H1 (cell line): Measurements from ENCODE around the gene CRYAB. TPM values are rescaled to one million over a fixed set of nuclear protein-coding genes. Genes with fewer than 3 reads are reported as not detected.

Experiments
- CBX8 ChIP-seq: fragments of 300-800, 300-1000 bp; sonication (generic); IDR thresholded peaks from 2 replicates; pipeline ENCODE4 v1.7.1; 2016; ENCODE audit warnings: low read depth, low read length, borderline replicate concordance
- polyA plus RNA-seq, 7 experiments: library from polyadenylated mRNA; depleted of rRNA in 3 of 7; stranded (reverse) in 5 of 7; unstranded in 2 of 7; fragments of >200 nt in 5 of 7; fragments of 200-250 nt in 2 of 7; gene quantifications; 1 replicate in 5 of 7; 2 replicates in 1 of 7; 4 replicates in 1 of 7; pipeline versions ENCODE4 v1.2.1 to v1.2.3, GENCODE V29; 2011 to 2013; ENCODE audit warnings: missing spikeins in 2 of 7, mixed read lengths in 2 of 7
- total RNA-seq: library from RNA; stranded (reverse); fragmentation: NEBNext Ultra II Directional; extraction: Animal tissue kit (Norgen Biotek cat#: 25700); gene quantifications from 2 replicates; pipeline ENCODE4 v1.2.1, GENCODE V29; 2021

Gene CRYAB
- total and polyA plus RNA-seq, 2 of the 8 experiments (the other 6 are each of a cell fraction or from before 2014, with no cell fraction given), result 1.9 to 2.0 TPM

DNA sequence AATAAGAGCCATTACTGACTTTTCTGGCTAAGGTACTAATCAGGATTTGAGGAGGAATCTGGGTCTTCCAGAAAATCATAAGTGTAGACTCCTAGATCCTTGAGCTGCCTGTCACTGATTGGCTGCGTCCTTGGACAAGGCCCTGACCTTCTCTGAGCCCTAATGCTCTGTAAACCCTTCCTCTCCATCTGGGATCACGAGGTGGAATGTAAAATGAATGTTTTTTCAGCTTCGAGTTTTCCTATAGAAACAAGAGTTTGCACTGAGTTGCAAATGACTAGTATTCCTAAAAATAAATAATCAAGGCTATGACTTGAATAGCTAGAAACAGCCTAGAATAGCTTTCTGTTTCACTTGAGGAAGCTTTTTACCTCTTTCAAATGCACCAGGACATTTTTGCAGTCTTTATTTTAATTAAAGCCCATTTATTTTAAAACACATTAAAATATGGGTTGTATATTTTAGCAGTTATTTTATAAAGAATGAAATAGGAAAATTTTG is 24.5 kb upstream of the CRYAB start (continued):
- TF ChIP-seq CBX8, result no peak
- TF ChIP-seq, all 59 proteins: peak for 0
